Heart left ventricle (tissue), 13 donors: Measurements from ENCODE around the gene SRRM2.

ENCODE experiments used
- CTCF ChIP-seq, 12 donors: fragments of 200-600 bp; sonication (generic) in 4 of 12; IDR thresholded peaks; one replicate each; pipeline versions ENCODE4 v1.5.0 to v1.8.0; 2018 to 2022; ENCODE audit warnings: antibody characterized with exemption in 12 of 12, mild to moderate bottlenecking in 5 of 12
- POLR2A ChIP-seq, 2 donors: fragments of 450-650 bp; IDR thresholded peaks; one replicate each; pipeline ENCODE4 v1.6.1; 2017; ENCODE audit warnings: antibody characterized with exemption in 2 of 2, mild to moderate bottlenecking in 2 of 2, moderate library complexity in 2 of 2
- donor health status: ischemic (EF 13 %, LVEDD 7.1; RV severe dilation, severe dysfunction).
- donor health status: DM: no; HTN: yes; CAD: no.
- donor health status: DM: no; HTN: no; CAD: no.
- donor health status: ischemic (EF 25% LVEDD 6.9; RV normal size, moderate dysfunction).
- donor health status: ischemic (EF 25% LVEDD 5.7; RV mildly dilated, moderate dysfunction).
- donor health status: ischemic (EF 35%, LVEDD 5.7; RV mildly dilated, moderate dysfunction).
- donor health status: nonischemic (EF 11% LVEDD 7.7; RV severe dilation, severe dysfunction).
- donor health status: DM: yes; HTN: yes; CAD: no.
- donor health status: PGD.
- donor health status: ischemic (EF 29% LVEDD 5.4; RV normal size, mild dysfunction).
- donor health status: nonischemic (EF 23%, LVEDD 6.1; RV moderate dilation, normal function).

- TF ChIP-seq POLR2A (IDR thresholded peaks at IDR 0.05) (no peak), CTCF (IDR thresholded peaks at IDR 0.05) (no peak)
Measured at GRCh38 chr16:2737895-2738418, 14.5 kb upstream of the SRRM2 start.
